GM12891 (cell line): ENCODE data around the gene TLR9.
"Not testable (repeated sequence)": the region's sequence is repeated elsewhere in the genome, so short reads cannot be mapped to it uniquely, and the experiment has no call there.

Experiments
- POLR2A ChIP-seq: IDR thresholded peaks from 2 replicates; pipeline ENCODE4 v1.6.1; 2011; ENCODE audit warnings: low read depth, low read length, control low read depth
- TAF1 ChIP-seq: IDR thresholded peaks from 2 replicates; pipeline ENCODE4 v1.6.1; 2011; ENCODE audit warnings: low read depth, low read length, control low read depth

DNA sequence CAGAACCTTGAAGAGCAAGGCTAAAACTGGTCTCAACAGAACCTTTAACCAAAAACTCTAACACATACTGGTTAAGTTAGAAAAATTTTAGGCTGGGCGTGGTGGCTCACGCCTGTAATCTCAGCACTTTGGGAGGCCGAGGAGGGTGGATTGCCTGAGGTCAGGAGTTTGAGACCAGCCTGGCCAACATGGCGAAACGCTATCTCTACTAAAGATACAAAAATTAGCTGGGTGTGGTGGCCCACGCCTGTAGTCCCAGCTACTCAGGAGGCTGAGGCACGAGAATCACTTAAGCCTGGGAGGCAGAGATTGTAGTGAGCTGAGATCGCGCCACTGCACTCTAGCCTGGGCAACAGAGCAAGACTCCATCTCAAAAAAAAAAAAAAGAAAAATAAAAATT, 46.7 kb upstream of the TLR9 start:
- not testable (repeated sequence) for TF ChIP-seq TAF1, POLR2A
